Panc1 (cell line): ENCODE results near the gene CD274. TPM values are rescaled to one million over a fixed set of nuclear protein-coding genes. Genes with fewer than 3 reads are reported as not detected.

Experiments
- ATAC-seq: fragments of 200-7000 bp; cut with Tn5 transposase; 2 replicates; pipeline ENCODE4 v1.9.1; 2020; ENCODE audit warnings: mild to moderate bottlenecking, moderate library complexity
- BruUV-seq: library from RNA; stranded (reverse); fragments of 400-500 nt; replicated peaks from 2 replicates; lab custom pipeline; 2021; lab: Mats Ljungman, UMichigan
- CTCF ChIA-PET: fragments of 300-600 bp; sonication (Branson Sonifier 250); formaldehyde crosslinking; loops from one replicate; lab custom pipeline; 2022; ENCODE audit warnings: antibody characterized with exemption; lab: Charles Lee
- POLR2A ChIA-PET: fragments of 300-600 bp; sonication (Branson Sonifier 250); formaldehyde crosslinking; loops from one replicate; lab custom pipeline; 2022; ENCODE audit warnings: antibody characterized with exemption; lab: Charles Lee
- DNase-seq: peaks from one replicate; pipeline ENCODE4 v3.0.0-alpha.2; 2010; ENCODE audit warnings: low read depth, low spot score
- H3K27ac ChIP-seq: 2 replicates; pipeline ENCODE4 v1.5.1; 2011; ENCODE audit warnings: mild to moderate bottlenecking, low read length, inconsistent platforms
- H3K27me3 ChIP-seq: fragments of 200-500 bp; sonication (Bioruptor generic); 2 replicates; pipeline ENCODE4 v1.6.0; 2014; ENCODE audit warnings: low read length, inconsistent platforms; ENCODE audit not compliant: control insufficient read depth, insufficient read depth
- H3K36me3 ChIP-seq: fragments of 200-500 bp; sonication (Bioruptor generic); 2 replicates; pipeline ENCODE4 v1.5.1; 2014; ENCODE audit warnings: inconsistent platforms, mild to moderate bottlenecking, low read length, moderate library complexity; ENCODE audit not compliant: control insufficient read depth, insufficient read depth
- H3K4me1 ChIP-seq: 2 replicates; pipeline ENCODE4 v1.5.1; 2011; ENCODE audit warnings: inconsistent platforms, mild to moderate bottlenecking, low read length, moderate library complexity; ENCODE audit not compliant: control insufficient read depth, insufficient read depth
- H3K4me3 ChIP-seq, 2 experiments: 2 replicates each; pipeline ENCODE4 v1.5.1; 2011 to 2012; ENCODE audit warnings: low read depth in 2 of 2, low read length in 2 of 2, mild to moderate bottlenecking in 2 of 2, inconsistent platforms in 1 of 2, moderate library complexity in 1 of 2
- H3K9me3 ChIP-seq: fragments of 200-500 bp; sonication (Bioruptor generic); 2 replicates; pipeline ENCODE4 v1.5.1; 2014; ENCODE audit warnings: low read depth, mild to moderate bottlenecking, inconsistent platforms, low read length, moderate library complexity; ENCODE audit not compliant: control insufficient read depth, insufficient read depth
- POLR2AphosphoS5 ChIP-seq: IDR thresholded peaks from 2 replicates; pipeline ENCODE4 v1.6.1; 2012; ENCODE audit warnings: mild to moderate bottlenecking, low read depth, low read length, moderate library complexity
- SIN3A ChIP-seq: IDR thresholded peaks from 2 replicates; pipeline ENCODE4 v1.6.1; 2012; ENCODE audit warnings: low read depth, mild to moderate bottlenecking, low read length, moderate library complexity, borderline replicate concordance; ENCODE audit not compliant: insufficient read depth
- TCF7L2 ChIP-seq: IDR thresholded peaks from 2 replicates; pipeline ENCODE4 v1.6.1; 2011; ENCODE audit warnings: mild to moderate bottlenecking, low read depth, low read length, inconsistent platforms
- in situ Hi-C: cut with HindIII; loops from 2 replicates; pipeline ENCODE4 v1.10.0; 2016; ENCODE audit warnings: low sequenced_read_pairs, low pct_unique_long_range_greater_than_20kb
- intact Hi-C: fragments of 100-400 bp; cut with micrococcal nuclease; formaldehyde crosslinking; loops from one replicate; pipeline ENCODE4 v1.10.0; 2022; ENCODE audit not compliant: unreplicated experiment
- total RNA-seq: library from RNA; stranded (reverse); gene quantifications from one replicate; pipeline ENCODE4 v1.2.1, GENCODE V29; 2021; ENCODE audit not compliant: unreplicated experiment
- TF ChIP-seq, protein P1 (sequence below): fragments of 450-650 bp; IDR thresholded peaks from 2 replicates; pipeline ENCODE4 v1.5.1; 2017; ENCODE audit warnings: mild to moderate bottlenecking
- TF ChIP-seq, protein P2 (sequence below), 2 experiments: IDR thresholded peaks; 2 replicates each; pipeline ENCODE4 v1.6.1; 2011 to 2012; ENCODE audit warnings: low read depth in 2 of 2, control low read depth in 1 of 2, low read length in 1 of 2, mild to moderate bottlenecking in 1 of 2, moderate library complexity in 1 of 2; ENCODE audit not compliant: insufficient read depth in 1 of 2

The CD274 gene
- total RNA-seq, 1 experiment from 2014 or later: 0.21 TPM

DNA sequence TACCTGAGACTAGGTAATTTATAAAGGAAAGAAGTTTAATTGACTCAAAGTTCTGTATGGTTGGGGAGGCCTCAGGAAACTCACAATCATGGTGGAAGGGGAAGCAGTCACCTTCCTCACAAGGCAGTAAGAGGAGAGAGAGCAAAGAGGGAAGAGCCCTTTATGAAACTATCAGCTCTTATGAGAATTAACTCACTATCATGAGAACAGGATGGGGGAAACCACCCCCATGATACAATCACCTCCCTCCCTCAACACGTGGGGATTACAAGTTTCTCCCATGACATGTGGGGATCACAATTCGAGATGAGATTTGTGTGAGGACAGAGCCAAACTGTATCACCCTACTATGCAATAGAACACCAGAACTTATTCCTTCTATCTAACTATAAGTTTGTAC lies 27.9 kb downstream of the CD274 start:
- POLR2A ChIA-PET: no interaction called here
- Histone ChIP-seq H3K4me3 (no peak overlapping the region), H3K27ac (no peak overlapping the region), H3K36me3 (no peaks in the 10 kb centered on the region), H3K27me3 (no peaks in the 10 kb centered on the region), H3K4me1 (no peaks in the 10 kb centered on the region), H3K9me3 (no peaks in the 10 kb centered on the region)
- no peak for ATAC-seq
- TF ChIP-seq SIN3A (no peak), POLR2AphosphoS5 (no peak), TCF7L2 (no peak)
- TF ChIP-seq, protein P1, sequence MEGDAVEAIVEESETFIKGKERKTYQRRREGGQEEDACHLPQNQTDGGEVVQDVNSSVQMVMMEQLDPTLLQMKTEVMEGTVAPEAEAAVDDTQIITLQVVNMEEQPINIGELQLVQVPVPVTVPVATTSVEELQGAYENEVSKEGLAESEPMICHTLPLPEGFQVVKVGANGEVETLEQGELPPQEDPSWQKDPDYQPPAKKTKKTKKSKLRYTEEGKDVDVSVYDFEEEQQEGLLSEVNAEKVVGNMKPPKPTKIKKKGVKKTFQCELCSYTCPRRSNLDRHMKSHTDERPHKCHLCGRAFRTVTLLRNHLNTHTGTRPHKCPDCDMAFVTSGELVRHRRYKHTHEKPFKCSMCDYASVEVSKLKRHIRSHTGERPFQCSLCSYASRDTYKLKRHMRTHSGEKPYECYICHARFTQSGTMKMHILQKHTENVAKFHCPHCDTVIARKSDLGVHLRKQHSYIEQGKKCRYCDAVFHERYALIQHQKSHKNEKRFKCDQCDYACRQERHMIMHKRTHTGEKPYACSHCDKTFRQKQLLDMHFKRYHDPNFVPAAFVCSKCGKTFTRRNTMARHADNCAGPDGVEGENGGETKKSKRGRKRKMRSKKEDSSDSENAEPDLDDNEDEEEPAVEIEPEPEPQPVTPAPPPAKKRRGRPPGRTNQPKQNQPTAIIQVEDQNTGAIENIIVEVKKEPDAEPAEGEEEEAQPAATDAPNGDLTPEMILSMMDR: no peak
- TF ChIP-seq, protein P2, sequence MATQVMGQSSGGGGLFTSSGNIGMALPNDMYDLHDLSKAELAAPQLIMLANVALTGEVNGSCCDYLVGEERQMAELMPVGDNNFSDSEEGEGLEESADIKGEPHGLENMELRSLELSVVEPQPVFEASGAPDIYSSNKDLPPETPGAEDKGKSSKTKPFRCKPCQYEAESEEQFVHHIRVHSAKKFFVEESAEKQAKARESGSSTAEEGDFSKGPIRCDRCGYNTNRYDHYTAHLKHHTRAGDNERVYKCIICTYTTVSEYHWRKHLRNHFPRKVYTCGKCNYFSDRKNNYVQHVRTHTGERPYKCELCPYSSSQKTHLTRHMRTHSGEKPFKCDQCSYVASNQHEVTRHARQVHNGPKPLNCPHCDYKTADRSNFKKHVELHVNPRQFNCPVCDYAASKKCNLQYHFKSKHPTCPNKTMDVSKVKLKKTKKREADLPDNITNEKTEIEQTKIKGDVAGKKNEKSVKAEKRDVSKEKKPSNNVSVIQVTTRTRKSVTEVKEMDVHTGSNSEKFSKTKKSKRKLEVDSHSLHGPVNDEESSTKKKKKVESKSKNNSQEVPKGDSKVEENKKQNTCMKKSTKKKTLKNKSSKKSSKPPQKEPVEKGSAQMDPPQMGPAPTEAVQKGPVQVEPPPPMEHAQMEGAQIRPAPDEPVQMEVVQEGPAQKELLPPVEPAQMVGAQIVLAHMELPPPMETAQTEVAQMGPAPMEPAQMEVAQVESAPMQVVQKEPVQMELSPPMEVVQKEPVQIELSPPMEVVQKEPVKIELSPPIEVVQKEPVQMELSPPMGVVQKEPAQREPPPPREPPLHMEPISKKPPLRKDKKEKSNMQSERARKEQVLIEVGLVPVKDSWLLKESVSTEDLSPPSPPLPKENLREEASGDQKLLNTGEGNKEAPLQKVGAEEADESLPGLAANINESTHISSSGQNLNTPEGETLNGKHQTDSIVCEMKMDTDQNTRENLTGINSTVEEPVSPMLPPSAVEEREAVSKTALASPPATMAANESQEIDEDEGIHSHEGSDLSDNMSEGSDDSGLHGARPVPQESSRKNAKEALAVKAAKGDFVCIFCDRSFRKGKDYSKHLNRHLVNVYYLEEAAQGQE (IDR thresholded peaks at IDR 0.05; ENCODE audit: insufficient read depth in 1 of 2, low read depth in 2 of 2, low read length in 1 of 2): no peak
- in situ Hi-C loops (no loop called here), intact Hi-C loops (loop anchor here (5.0 kb wide), 1 partner anchor 49 kb away; no protein-coding TSS in a partner anchor)
- no peak for DNase-seq
- no TSS peak for BruUV-seq
- CTCF ChIA-PET: no interaction called here

DNA sequence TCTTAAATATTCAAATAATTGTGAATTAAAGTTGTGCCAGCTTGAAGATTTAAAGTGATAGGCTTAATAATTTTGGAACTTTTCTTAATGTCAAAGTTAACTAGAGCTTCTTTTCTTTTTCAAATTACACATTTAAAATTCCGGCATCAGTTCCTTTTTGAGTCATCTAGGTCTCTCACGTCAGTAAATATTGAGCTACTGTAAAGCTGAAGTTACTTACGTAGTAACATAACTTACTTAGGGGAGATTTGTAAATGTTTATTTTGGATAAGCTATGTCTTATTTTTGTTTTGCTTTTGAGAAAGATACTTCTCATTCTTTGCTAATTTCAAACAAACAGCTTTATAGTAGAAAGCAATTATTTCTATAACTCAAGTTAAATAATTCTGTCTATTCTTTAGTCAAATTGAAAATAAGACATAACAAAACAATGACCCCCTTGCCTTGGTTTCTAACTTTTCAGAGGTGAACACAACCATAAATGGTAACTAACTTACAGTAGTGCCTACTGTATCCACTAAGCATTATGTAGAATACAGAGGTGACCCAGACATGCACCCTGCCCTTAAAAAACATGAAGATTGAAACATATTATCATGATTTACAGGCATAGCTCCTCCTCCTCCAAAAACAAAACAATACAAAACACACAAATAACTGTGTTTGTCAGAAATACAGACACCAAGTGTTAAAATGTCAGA lies 29.8 kb downstream of the CD274 start:
- Histone ChIP-seq H3K4me1 (no peaks in the 10 kb centered on the region), H3K9me3 (no peaks in the 10 kb centered on the region), H3K36me3 (no peaks in the 10 kb centered on the region), H3K27me3 (no peaks in the 10 kb centered on the region), H3K4me3 (no peak overlapping the region), H3K27ac (no peak overlapping the region)
- TF ChIP-seq SIN3A (no peak), POLR2AphosphoS5 (no peak), TCF7L2 (no peak)
- TF ChIP-seq, protein P2 (IDR thresholded peaks at IDR 0.05; ENCODE audit: insufficient read depth in 1 of 2, low read depth in 2 of 2, low read length in 1 of 2): no peak
- TF ChIP-seq, protein P1: no peak
- intact Hi-C loops (loop anchor here (5.0 kb wide), 1 partner anchor 47 kb away; no protein-coding TSS in a partner anchor), in situ Hi-C loops (no loop called here)
- DNase-seq: no peak
- no peak for ATAC-seq
- POLR2A ChIA-PET: no interaction called here
- CTCF ChIA-PET: no interaction called here
- no TSS peak for BruUV-seq
